Stimulated activated CD8-positive, alpha-beta memory T cell treated with anti-CD3 and anti-CD28 coated beads, Interleukin-12 subunit alpha, Interleukin-12 subunit beta, amount 100 ng/mL, for 24 hours (primary cell): ENCODE results near the gene NAA10.

Source experiments
- DNase-seq: peaks from one replicate; pipeline ENCODE4 v3.0.0-alpha.2; 2020; ENCODE audit errors: extremely low read depth

The NAA10 gene

DNA sequence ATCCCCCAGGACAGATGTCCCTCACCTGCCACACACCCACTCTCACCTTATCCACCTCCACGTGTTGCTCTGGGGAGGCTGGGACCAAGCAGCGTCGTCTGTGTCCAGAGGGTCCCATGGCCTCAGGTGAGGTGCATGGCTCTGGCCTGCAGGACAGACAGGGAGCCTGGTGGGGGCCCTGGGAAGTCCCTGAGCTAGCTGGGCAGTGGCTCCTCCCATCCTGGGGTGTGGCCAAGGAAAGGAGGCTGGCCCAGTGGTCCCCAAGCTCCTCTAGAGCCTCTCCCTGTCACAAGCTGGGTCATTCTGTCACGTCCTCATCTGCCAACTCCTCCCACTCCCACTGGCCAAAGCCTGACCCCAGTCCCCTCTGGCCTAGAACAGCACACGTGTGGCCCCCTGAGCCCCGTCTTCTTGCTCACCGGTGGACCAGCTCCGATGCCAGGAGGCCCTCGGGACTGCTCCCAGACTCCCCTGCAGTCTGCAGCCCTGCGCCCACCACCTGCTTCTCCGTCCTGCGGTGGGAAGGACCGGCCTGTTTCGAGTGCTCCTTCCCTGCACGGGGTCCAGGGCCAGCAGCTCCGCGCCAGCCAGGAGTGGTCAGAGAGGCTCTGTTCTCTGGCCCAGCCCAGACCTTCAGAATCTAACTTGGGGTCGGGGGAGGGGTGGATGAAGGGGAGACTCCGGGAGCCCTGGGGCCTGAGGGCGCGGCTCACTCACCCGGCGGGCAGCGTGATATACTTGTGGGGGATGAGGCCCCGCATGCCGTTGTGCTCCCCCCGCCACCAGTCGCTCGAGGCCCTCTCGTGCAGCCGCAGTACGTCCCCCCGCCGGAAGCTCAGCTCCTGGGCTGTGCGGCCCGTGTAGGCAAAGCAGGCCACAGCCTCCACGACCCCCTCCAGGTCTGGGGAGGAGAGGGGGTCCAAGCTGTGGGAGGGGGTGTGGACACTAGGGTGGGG is 25.5 kb downstream of the NAA10 start:
- no peak for DNase-seq

DNA sequence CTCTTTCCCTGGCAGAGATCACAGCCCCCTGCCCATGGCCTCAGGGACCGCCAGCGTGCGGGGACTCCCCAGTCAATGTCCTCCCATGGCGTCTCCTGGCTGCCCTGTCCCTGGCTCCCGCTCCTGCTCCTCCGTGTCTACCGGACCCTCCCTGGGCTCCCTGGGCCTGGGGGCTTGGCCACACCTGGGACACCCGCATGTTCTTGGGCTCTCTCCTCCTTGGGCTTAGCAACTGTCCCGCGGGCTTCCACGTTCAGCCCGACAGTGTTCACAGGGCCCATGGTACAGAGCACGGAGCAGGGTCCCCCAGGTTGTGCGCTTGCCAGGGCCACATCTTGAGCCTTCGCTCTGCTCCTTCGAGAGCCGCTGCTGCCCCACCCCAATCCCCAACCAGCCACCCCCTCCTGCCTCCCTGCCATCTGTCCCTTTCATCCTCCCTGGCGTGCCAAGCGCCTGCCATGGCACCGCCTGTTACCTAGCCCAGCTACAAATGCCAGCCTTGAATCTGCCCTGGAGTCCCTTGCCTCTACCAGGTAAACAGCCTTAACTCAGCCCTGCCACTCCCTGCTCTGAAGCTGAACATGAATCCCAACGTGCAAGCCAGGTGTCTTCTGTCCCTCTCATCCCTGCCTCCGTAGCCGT is 26.5 kb downstream of the NAA10 start:
- no peak for DNase-seq

DNA sequence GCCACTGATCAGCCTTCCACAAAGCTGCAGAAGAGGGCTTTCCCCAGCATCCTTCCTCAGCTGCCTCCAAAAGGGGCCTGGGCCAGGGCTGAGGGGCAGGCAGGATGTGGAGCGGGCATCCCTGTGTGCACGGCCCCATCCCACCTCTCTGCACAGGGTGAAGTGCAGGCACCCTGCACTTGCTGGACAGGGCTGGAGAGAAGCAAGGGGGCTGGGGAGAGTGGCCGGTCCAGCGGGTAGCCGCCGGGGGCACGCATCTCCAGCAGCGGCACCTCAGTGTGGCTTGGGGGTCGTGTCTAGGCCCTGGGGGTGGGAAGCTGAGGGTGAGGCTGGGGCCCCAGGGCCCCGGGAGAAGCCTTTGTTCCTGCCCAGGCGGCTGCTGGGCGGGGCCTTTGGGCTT is 27.4 kb downstream of the NAA10 start:
- DNase-seq, result no peak

GRCh38 chrX:153906126-153906917 is 28.5 kb downstream of the NAA10 start:
- no peak for DNase-seq

- DNase-seq, result no peak
These were observed 29.2 kb downstream of the NAA10 start for GRCh38 chrX:153905481-153906095.

DNA sequence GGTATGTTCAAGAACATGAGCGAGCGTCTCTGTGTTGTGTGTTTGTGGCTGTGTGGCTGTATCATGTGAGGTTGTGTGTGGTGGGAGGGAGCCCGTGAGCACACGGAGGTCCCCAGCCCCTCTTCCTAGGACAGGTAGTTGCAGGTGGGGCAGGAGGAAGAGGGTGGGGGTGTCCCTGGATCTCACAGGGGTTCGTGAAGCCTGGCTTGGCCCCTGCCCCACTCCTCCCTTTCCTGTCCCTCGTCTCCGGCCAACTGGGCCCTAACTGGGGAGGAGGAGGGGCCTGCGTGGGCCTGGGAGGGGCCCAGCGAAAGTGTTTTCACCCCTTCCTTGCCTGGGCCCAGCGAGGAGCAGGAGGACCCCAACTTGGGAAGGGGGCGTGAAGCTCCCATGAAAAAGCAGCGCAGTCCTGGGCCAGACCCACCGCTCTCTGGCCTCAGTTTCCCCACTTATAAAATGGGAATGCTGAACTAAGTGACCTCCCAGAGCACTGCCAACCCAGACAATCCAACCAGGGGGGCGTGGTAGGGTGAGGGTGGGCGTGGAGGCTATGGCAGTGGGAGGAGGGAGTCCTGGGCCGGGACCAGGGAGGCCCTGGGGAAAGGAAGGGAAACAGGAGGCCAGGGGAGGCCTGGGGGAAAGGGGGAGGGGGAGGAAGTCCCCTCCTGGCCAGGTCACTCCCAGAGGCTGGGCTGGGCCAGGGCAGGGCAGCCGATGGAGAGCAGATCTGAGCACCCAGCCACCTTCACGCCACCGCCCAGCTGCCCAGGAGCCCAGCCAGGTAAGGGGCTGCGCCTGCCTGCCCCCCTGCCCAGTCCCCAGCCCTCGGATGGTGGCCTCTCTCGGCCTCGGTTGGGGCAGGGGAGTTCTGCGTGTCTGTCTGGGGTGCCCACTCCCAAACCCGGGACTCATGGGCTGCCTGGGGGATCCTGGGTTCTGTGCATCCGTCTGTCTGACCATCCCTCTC is 30.6 kb downstream of the NAA10 start, which contains the start of gene AVPR2:
AVPR2 (plus strand) TSS at position 683 of the 967 bp plus-strand sequence. CDS start 473 bp downstream, outside the sequence.
- DNase-seq, result no peak

GRCh38 chrX:153903238-153903980 is 31.4 kb downstream of the NAA10 start:
- no peak for DNase-seq

- DNase-seq, result no peak
These were observed 32.5 kb downstream of the NAA10 start for GRCh38 chrX:153902385-153902784.

DNA sequence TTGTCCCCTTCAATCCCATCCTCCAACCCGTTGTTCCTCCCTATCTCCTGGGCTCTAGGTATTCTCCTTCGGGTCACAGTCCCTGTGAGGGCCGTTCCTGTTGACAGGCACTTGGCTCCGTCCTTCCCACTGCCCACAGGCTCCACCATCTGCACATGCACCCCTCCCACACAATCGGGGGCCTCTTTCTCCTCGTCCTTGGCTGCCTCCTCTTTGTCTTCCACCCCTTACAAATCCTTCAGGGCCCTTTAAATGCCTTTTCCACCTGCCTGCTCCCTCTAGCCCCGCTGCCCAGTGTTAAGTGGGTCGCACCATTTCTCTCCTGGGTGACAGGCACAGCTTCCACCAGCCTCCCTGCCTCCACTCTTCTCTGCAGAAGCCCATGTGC is 33.1 kb downstream of the NAA10 start:
- DNase-seq, result no peak

DNA sequence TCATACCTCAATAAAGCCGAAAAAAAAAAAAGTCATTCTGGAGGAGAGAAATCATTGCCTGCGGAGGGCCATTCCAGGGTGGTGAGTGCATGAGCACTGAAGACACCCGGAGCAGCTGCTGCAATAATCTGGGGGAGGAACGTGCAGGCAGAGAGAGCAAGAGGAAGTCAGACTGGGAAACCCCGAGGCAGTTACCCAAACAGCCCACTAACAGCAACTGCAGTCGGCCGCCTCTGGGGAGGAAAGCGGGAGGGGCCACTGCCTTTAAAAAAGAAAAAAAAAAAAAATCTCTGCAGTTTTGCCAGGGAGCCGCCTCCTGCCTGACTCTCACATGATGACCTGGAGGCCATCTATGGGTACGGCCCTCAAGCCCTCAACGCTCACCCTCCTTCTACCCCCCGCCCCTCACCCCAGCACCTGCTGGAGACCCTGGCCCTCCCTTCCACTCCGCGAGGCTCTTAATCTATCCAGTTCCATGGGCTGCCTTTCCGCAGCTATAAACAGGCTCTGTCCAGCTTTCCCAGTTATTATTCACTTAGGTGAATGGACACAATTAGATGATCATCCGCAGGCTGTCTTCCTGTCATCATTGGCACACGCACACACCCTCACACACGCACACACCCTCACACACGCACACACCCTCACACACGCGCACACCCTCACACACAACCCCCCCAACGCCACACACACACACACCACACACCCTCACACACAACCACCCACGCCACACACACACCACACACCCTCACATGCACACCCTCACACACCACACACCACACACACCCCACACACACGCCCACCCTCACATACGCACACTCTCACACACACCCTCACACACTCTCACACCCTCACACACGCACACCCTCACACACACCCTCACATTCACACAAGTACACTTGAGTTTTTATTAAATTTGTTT is 33.7 kb downstream of the NAA10 start:
- no peak for DNase-seq

GRCh38 chrX:153897899-153898298 is 36.9 kb downstream of the NAA10 start:
- no peak for DNase-seq

GRCh38 chrX:153889123-153889522 is 45.7 kb downstream of the NAA10 start:
- no peak for DNase-seq

- no peak for DNase-seq
These were observed 46.5 kb downstream of the NAA10 start for GRCh38 chrX:153888344-153888743.

DNA sequence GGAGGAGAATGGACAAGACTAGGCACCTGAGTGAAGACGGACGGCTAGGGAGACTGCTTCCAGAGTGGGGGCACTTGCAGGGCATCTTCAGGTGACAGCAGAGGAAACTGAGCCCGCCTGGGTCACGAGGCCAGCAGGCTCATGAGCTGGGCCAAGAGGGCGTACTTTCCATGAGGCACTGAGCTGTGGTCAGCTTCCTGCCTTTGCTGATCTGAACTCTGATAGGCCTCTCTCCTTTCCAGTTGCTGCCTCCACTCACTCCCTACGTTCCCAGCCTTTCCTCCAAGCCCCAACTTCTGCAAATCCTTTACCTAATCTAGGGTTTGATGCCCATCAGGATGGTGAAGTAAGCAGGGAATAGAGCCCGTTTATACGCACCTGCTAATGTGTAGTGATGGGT is 47.5 kb downstream of the NAA10 start:
- no peak for DNase-seq

DNA sequence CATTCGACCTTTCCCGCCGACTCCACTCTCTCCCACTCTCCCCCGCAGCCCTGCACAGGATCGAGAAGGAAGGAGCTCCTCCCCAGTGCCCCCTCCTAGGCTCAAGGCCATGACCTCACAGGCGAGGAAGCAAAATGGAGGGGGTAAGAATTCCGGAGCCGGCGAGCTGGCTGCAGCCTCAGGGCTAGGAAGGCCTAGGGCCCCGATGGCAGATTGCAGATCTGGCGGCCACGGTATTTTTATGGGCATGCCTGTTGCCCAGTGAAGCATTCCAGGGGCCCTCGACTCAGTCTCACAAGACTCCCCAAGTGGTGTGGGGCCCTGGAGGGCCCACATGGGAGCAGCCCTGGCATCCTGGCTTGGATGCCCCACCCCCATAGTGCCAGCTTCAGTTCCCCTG is 47.9 kb downstream of the NAA10 start:
- no peak for DNase-seq

DNA sequence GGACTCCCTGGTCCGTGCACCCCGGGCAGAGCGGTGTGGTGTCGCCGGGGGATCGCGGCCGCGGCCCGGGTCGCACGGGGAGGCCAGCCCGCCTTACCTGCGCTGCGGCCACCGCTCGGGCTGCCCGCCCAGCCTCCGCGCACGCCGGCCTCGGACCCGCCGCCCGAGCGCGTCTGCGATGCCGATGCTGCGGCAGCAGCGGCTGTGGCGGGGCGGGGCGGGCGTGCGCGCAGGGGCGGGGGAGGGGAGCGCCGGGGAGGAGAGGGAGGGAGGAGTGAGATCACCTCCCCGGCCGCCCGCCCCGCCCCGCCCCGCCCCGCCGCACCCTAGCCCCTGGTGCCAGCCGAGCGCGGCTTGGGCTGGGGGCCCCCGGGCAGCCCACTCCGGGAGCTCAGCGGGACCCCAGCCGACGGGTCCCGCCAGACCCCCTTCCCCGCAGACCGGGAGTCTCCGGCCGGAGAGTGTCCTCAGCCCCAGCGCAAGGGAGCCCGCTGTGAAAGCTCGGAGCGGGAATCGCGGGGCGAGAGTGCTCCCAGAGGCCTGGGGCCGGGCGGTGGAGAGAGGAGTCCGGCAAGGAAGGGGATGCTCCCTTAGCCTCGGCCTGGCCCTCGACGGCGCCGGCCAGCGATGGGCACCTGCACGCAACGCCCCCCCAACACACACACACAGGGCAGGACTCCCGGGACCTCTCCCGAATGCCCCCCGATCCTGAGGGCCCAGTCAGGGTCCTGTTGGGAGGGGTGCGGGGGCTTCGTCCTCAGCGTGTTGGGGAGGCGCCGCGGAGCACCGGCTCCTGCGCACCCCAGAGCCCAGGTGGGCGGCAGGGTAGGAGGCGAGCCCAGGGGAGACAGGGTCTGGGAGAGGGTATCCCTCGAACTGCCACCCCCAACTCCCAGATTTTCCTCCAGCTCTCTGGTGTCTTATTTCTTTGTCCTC is 48.6 kb downstream of the NAA10 start, which contains the start of gene L1CAM:
L1CAM (minus strand) TSS at position 206 of the 936 bp plus-strand sequence. CDS start 10,337 bp downstream, outside the sequence.
- DNase-seq, result no peak

DNA sequence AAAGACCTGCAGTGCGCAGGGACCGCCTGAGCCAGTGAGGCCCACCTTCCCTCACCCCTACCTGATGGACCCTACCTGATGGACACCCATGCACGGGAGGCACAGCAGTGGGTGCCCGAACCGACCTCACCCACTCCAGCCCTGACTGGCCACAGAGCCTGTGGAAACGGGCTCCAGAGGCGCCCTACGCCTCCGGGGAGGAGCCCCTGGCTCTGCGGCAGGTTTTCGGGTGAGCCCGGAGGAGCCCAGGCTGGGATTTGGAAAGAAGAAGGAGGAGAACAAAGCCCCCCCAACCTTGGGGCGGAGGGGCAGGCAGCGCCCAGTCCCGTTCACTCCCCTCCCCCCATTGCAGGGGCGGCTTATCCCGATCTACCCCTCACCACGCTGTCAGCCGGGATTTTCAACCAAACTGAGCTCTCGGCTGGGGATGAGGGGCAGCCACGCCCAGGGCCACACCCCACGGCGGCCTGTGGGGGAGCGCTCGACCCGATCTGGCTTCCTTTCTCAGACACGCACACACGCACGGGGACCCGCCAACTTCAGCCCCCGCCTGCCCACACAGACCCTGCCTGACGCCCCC is 49.5 kb downstream of the NAA10 start:
- no peak for DNase-seq
